Measurements from ENCODE around the gene SLC49A4.

Gene SLC49A4

GRCh38 chr3:122907471-122907870 is 112.6 kb downstream of the SLC49A4 start:
- DNase-seq (ENCODE audit: low spot score): no peak

GRCh38 chr3:122908251-122908650 is 113.4 kb downstream of the SLC49A4 start:
- DNase-seq (ENCODE audit: low spot score): no peak

GRCh38 chr3:122911901-122912300 is 117.0 kb downstream of the SLC49A4 start:
- no peak for DNase-seq (ENCODE audit: low spot score)

DNA sequence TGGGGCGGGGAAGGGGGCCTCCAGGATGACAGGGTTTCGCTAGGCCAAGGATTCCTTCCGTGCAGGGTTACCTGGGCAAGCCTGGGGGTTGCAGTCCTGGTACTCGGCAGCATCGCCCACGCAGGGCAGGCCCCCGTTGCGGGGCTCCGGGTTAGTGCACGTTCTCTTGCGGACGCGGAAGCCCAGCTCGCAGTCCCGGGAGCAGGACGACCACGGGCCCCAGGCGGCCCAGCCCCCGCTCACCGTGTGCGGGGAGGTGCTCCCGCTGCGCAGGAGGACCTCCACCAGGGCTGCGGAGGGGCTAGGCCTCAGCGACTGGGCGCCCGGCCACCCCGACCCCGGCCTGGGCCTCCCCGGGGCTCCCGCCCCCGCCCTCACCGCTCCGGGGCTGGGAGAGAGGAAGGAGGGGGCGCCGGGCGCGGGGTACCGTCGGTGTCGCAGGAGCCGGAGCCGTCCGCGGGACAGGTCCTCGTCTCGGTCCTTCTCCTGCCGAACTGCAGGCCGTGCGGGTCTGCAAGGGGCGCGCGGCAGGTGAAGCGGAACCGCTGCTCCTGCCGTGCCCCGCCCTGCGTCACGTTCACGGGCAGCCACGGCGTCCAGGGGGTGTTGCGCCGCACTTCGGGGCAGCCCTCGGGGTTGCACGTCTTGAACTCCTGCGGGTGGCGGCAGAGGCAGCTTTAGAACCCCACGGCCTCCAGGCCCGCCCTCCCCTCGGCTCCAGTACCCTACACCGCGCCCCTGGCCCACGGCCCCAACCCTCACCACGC is 118.1 kb downstream of the SLC49A4 start:
- no peak for DNase-seq (ENCODE audit: low spot score)

DNA sequence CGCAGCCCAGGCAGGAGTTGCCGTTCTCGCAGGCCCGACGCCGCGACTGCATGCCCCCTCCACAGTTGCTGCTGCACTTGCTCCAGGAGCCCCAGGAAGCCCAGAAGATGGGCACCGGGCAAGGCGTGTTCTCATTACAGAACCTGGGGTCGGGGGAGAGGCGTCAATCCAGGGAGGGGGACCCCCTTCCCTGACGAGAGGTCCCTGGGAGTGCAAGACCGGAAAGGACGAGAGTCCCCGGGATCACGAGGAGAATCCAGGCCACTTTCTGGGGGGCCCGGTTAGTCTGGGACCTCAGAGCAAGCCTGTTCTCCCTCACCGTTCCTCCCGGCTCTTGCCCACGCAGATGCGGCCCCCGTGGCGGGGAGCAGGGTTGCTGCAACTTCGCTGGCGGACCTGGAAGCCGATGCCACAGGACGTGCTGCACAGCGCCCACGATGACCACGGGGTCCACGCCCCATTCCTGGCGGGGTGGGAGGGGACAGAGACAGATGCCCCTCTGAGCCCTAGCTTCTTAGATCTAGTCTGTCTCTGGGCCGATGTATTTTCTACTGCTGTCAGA is 118.8 kb downstream of the SLC49A4 start:
- no peak for DNase-seq (ENCODE audit: low spot score)

DNA sequence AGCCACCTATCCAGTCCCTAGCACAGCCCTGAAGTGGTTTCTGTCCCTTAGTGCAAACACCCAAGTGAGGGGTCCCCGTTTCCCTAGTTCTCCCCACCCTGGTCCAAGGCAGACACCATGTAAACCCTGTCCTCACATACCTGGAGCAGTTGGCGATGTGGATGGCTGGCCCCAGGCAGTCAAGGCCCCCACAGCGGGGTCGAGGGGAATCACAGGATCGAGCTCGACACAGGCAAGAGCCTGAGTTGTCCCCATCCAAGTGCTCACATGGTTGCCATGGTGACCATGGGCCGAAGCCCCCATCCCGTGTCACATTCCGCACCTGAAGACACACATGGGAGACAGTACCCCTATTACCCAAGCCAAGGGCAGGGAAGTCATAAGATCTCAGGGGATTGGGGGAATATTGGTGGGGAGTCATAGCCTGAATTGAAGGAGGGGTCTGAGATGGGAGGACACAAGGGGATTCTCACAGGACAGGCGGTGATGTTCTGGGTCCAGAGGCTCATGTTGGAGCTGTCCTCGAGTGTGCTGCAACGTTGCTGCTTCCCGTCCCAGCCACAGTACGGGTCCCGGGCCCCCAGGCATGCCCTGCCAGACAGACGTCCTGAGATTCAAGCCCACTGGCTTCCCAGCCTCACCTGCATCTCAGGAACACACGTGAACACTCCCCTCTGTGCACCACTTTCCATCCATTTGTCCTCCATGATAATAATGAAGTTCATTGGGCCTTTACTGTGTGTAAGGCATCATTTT is 120.6 kb downstream of the SLC49A4 start:
- DNase-seq (ENCODE audit: low spot score): no peak

DNA sequence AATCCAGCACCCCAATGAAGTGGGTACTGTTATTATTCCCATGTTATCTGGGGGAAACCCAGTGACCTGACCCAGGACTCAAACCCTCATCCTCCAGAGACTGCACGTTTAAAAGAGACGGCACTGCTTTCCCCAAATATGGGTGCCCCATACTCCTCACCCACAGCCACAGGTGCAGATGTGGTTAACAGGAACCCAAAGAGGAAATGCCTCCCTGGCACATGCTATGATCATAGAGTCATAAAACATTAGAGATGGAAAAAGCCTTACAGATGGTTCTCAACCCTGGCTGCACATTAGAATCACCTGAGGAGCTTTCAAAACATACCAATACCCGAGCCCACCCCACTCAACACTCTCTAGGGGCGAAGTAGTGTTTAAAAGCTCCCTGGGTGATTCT is 121.2 kb downstream of the SLC49A4 start:
- DNase-seq (ENCODE audit: low spot score): no peak

DNA sequence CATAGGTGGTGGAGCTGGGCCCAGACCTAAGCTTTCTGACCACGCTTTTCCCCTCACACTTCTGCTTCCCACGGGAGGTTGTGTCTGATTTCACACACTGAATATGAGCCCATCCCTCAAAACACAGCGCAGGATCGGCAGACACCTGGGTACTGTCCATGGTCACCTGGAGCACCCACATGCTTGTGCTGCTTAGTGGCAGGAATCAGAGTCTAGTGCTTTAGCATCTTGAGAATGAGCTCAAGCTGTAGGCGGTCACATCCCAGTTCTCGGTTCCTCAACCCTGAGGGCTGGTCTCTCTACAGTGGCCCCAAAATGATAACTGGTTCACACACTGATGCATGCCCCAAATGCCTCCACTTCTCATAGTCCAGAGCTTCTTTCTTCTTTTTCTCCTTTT is 121.7 kb downstream of the SLC49A4 start:
- DNase-seq (ENCODE audit: low spot score): no peak

DNA sequence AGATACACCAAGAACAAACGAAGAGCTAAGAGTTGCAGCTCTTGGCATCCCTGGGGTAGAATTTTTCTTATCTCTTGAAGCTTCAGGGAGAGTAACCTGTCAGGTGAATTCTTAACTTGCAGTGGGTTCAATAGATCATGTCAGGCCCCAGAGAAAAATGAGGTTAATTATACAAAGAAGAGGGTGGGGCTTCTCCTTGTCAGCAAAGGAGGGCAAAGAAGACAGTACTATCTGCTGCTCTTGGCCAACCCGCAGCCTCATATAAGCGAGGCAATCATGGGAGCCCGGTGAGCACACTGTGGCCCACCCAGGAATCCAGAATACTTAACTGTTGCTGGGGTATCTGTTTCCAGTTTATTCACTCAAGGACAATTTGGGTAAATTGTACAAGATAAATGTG is 122.5 kb downstream of the SLC49A4 start:
- no peak for DNase-seq (ENCODE audit: low spot score)

DNA sequence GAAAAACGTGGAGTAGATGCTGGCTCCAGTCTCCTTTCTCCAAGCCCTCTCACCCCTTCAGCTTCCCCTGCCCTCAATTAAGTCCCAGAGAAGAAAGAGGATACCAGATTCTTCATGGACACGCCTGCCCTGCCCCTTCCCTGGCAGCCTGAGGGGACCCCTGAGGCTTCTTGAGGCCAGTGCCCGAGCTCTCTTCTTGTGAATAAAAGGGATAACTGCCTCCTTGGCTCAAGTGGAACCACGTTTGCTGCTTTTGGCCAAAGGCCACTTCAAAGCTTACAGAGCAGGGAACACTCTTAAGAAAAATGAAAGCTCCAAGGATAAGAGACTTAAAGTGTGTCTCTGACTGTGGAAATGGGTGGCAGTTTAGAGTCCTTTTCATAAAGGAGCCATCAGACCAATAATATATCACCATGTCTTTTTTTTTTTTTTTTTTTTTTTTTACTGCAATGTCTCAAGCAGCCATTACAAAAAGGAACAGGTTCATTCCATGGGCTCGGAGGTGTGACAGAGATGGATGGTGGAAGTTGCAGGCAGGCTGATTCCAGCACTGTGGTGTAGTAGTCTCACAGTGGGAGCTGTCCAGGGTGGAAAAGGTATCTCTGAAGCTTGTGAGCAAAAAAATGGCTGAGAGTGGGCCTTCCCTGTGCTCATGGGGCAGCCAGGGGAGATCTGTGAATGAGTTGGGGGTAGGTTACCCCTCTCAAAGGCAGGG is 123.9 kb downstream of the SLC49A4 start:
- DNase-seq (ENCODE audit: low spot score): no peak

DNA sequence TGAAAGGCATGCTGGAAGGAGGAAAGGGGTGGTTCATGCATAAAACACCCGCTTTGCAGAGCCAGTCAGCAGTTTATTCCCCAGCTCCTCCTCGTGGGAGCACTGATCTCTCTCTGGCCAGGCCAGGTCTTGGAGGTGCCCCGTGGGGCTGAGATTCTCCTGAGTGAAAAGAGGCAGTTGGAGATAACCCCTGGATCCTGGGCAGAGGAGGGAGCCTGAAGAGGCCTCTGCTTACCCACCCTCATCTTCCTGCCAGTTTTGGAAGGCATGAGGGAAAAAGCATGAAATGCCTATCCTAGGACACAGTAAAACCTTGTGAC is 124.4 kb downstream of the SLC49A4 start:
- no peak for DNase-seq (ENCODE audit: low spot score)

DNA sequence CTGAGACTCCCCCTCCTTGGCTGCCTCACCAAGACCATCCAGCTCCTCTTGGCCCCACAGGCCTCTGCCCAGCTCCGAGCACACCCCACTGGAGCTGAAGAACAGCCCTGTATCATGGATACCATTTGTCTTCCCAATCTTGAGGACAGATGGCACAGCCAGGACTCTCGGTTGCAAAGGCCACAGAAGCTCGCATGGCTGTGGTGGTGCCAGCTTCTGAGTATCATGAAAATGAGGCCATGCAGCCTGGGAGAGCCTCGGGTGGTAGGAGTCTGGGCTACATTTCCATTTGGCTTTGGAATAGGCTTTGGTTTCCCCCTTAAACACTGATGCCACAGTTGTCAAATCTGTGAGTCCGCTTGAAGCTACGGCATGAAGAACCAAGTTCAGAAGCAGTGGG is 126.1 kb downstream of the SLC49A4 start:
- no peak for DNase-seq (ENCODE audit: low spot score)

DNA sequence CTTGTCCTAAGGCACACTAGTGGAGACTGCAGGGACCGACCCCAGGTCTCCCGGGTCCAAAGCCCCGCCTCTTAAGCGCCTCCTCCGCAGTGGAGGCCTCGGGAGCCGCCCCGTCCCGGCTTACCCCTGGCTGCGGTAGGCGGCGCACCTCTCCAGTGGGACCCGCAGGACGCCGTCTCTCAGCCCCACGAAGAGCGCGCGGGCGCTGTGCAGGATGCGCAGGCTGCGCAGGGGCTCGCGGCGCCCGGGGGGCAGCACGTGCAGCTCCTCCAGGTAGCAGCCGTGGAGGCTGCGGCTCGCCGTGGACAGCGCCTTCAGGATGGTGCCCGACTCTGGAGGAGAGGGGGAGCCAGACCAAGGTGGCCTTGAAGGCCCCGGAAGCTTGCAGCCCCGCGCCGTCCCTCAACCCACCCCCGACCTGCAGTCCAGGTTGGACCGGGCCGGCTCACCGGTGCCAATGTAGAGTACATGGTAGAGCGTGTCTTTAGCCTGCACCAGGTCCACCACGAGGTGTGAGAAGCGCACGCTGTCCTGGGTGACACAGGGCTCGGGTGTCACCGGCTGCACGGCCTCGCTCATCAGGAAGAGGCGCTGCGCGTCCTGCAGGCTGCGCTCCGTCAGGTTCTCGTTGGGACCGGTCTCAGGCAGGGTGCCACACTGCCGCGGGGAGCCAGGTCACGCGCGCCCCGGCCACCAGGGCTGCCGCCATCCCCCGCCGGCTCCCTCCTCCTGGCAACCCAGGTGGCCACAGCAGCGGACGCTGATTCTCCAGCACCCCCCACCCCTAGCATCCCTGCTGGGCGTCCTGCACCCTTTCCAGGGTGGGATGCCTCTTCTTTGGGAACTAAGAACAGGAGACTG is 127.2 kb downstream of the SLC49A4 start:
- DNase-seq (ENCODE audit: low spot score): no peak

DNA sequence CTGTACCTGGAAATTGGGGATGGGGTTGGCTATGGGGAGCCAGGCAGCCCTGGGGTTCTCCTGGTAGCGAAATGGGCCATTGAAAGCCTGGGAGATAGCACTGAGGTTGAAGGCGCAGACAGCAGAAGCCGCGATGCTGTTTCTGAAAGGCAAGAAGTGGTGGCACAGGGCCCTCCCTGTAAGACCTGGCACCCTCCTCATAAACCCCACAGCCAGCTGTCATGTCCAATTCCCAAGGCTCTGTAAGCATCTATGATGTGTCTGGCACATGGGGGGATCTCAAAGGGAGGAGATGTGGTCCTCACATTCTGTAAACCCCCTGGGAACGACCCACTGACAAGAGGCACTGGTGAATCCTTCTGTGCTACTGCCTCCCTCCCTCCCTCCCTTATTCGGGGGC is 128.7 kb downstream of the SLC49A4 start:
- no peak for DNase-seq (ENCODE audit: low spot score)

- no peak for DNase-seq (ENCODE audit: low spot score)
Measured at GRCh38 chr3:122924056-122924455, 129.2 kb downstream of the SLC49A4 start.

DNA sequence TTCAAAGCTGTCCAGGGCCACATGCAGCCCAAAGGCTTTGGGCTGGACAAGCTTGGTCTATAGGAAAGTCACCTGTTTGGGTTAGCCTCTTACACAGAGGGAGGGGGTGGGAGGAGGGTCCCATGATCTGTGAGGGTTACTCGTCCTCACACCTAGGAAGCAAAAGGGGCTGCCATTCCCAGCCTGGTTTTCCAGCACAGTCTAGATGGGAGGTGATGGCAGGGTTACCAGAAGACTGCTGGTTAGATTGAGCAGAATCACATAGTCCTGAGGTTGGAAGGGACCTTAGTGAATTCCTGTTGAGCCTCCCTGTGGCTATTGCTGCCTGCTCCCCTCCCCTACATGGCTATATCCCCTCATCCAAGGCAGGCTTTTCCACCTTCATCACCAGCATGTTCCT is 130.9 kb downstream of the SLC49A4 start:
- no peak for DNase-seq (ENCODE audit: low spot score)

DNA sequence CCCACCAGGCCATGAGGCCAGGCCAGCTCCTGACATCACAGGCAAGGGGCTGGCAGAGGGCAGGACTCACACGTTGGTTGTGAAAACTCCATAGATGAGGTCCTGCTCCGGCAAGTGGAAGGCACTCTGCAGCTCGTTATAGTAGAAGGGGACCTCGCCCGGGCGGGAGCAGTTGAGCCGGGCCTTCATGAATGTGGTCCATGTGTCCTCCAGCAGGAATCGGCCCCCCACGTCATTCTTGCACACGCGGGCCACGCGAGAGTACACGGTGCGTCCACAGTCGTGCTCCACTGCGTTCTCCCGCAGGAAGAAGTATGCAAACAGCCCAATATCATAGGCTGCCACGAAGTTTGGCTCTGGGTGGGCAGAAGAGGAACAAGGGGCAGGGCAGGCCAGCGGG is 131.5 kb downstream of the SLC49A4 start:
- DNase-seq (ENCODE audit: low spot score): no peak

- no peak for DNase-seq (ENCODE audit: low spot score)
Measured at GRCh38 chr3:122926811-122927210, 131.9 kb downstream of the SLC49A4 start.

DNA sequence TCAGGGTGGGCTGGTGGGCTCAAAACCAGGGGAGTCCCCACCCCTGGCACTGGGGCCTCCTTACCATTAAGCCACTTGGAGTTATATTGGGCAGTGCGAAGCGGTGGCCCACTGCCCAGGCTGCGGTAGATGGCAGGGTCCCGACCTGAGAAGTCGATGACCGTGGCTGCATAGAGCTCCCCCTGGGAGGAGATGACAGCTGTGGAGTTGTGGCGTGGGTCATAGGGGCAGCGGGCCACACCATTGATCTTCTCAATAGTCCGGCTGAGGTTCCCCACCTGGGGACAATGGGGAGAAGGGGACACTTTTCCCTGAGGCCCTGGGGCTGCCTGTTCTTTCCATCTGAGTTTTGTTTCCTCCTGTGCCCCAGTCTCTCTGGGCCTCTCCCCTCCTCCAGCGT is 132.9 kb downstream of the SLC49A4 start:
- no peak for DNase-seq (ENCODE audit: low spot score)

GRCh38 chr3:122928396-122929187 is 133.7 kb downstream of the SLC49A4 start:
- DNase-seq (ENCODE audit: low spot score): no peak
